Hematopoietic multipotent progenitor cell treated with erythropoietin and hydrocortisone succinate and interleukin-3 and kit ligand, for 15 days (in vitro differentiated cells): ENCODE measurements around the gene TBC1D25.

Experiments used
- DNase-seq: peaks from one replicate; pipeline ENCODE4 v3.0.0-alpha.2; 2015; ENCODE audit warnings: low spot score

TBC1D25 gene

DNA sequence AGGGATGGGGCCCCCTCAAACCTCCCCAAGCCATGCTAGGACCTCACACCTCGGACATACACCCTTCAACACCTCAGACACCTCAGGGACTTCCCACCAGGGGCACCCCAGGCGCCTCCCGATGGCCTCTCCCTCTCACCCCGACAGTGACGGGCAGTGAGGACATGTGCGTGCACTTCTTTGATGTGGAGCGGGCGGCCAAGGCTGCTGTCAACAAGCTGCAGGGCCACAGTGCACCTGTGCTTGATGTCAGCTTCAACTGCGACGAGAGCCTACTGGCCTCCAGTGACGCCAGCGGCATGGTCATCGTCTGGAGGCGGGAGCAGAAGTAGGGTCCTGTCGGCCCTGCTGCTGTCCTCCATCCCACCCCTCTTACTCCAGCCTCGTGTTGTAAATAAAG, 65.2 kb downstream of the TBC1D25 start:
- DNase-seq, result no peak

DNA sequence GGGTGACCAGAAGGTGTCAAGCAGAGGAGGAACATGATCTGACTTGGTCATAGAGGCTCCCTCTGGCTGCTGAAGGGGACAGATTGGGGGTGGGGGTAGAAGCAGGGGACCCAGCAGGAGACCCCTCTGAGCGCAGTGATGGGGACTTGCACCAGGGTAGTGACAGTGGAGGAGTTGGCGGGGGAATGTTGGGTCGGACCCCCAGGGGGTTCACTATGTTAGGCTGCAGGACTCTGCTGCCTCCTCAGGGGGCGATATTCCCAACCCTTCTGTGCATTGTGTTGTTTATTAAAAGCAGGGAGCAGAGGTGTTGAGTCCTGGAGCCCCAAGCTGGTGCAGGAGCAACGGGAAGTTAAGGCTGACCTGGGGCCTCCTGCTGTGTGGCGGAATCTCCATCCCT, 66.6 kb downstream of the TBC1D25 start:
- no peak for DNase-seq

DNA sequence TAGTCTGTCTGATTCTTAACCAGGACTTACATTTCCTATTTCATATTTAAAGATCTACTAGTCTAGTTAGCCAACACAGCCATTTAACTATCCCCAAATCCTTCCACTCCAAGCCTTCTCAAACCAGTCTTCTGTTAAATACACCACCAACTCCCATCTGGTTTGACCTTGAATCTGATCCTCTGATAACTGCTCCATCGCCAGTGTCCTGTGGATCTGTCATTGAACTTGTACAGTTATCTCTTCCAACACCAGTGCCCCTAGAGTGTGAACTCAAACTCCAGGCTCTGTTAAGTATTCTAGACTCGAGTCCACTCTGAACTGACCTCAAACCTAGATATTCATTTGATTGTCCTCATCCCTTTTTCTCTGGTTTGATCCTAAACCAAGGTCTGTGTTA, 72.2 kb downstream of the TBC1D25 start:
- no peak for DNase-seq
